NCI-H2107 (cell line): ENCODE data around the gene IGSF23.

ENCODE experiments used
- DNase-seq: peaks from one replicate; lab custom pipeline; 2025; lab: John Stamatoyannopoulos, UW

Gene IGSF23

DNA sequence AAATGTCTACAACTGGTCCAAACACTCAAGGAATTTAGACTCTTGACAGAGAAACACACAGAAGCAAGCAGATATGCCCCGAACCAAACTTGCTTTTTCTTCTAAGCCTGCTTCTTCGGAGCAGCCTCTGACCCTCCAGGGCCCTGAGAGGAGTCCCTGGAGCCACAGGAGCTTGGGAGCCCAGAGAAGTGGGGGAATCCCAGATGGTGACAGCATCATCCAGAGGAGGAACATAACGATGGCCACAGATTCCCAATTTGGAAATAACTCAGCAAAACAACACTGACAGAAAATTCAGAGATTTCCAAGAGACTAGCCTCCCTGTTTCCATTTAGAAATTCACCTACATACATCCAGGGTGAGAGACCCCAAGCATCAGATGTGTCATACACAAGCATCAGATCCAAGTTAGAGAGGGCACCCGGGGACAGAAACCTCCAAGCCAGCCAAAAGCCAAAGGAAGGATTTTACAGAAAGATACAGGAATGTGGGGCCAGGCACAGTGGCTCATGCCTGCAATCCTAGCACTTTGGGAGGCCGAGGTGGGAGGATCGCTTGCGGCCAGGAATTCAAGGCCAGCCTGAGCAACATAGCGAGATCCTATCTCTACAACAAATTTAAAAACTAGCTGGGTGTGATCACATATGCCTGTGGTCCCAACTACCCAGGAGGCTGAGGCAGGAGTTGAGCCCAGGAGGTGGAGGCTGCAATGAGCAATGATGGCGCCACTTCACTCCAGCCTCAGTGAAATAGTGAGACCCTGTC is 28.3 kb downstream of the IGSF23 start:
- DNase-seq = no peak

DNA sequence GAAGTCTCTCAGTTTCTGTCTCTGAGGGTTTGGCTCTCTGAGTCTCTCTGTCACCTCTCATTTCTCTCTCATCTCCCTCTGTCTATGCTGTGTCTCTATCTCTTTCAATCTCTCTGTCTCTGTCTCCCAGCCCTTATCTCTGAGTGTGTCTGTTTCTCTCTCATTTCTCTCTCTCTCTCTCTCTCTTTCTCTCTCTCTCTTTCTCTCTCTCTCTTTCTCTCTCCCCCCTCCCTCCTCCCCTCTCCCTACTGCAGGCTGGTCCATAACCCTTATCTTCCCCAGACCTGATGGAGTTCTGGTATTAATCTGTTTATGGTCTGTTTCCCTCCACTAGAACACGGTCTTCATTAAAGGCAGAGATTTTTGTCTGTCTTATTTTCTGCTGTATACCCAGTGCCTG is 29.0 kb downstream of the IGSF23 start:
- no peak for DNase-seq

DNA sequence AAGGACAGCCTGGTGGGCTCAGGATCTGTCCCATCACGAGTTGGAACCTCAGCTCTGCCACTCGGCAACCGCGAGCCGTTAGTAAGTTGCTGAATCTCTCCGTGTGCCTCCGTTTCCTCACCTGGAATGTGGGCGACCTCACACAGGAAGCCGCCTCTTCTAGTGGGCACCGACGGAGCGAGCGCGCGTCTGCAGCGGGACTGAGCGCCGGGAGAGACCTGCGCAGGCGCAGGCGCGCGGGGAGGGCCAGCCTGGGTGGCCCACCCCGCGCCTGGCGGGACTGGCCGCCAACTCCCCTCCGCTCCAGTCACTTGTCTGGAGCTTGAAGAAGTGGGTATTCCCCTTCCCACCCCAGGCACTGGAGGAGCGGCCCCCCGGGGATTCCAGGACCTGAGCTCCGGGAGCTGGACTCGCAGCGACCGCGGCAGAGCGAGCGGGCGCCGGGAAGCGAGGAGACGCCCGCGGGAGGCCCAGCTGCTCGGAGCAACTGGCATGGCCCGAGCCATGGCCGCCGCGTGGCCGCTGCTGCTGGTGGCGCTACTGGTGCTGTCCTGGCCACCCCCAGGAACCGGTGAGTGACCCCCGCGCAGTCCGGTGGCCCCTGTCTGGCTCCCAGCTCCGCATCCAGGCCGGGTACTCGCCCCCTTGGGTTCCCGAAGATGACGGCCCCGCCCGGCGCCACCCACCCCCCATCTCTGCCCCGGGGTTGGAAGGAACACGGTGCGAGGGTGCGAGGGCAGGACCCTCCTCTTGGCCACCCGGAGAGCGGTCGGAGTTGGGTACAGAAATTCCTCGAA is 30.4 kb downstream of the IGSF23 start, which contains the start of gene PVR:
PVR (plus strand) TSS at position 306 of the 797 bp plus-strand sequence; CDS start at position 493, 187 bp downstream.
- no peak for DNase-seq

DNA sequence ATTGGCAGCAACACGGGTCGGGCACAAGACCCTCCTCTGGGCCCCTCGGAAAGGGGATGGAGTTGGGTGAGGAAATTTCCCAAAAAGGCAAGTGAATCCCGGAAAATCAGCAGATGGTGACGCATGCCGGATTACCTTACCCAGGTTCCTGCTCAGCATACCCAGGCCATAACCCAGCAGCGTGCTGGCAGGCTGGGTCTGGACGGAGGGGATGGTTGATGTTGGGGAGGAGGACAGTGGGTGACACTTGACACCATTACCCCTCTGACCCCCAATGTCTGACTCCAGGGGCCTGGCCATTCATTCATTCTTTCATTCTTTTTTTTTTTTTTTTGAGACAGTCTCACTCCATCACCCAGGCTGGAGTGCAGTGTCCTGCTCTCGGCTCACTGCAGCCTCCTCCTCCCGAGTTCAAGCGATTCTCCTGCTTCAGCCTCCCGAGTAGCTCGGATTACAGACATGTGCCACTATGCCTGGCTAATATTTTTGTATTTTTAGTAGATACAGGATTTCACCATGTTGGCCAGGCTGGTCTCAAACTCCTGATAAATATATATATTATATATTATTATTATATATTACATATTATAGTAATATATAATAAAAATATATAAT is 31.1 kb downstream of the IGSF23 start:
- no peak for DNase-seq

DNA sequence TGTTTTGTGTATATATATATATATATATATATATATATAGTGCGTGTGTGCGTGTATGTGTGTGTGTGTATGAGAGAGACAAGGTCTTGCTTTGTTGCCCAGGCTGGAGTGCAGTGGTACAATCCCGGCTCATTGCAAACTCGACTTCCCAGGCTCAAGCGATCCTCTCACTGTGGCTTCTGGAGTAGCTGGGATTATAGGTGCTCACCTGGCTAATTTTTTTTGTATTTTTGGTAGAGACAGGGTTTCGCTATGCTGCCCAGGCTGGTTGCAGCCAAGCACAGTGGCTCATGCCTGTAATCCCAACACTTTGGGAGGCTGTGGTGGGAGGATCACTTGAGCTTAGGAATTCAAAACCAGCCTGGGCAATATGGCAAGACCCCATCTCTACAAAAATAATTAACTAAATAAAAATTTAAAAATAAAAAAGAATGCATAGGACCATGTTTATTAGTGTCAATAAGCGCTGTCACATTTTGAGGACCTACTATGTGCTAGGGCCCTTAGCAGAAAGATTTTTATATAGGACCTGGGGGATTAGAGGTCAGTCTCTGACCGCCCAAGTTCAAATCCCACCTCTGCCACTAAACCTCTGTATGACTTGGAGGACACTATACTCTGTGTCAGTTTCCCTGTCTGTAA is 32.2 kb downstream of the IGSF23 start:
- no peak for DNase-seq

DNA sequence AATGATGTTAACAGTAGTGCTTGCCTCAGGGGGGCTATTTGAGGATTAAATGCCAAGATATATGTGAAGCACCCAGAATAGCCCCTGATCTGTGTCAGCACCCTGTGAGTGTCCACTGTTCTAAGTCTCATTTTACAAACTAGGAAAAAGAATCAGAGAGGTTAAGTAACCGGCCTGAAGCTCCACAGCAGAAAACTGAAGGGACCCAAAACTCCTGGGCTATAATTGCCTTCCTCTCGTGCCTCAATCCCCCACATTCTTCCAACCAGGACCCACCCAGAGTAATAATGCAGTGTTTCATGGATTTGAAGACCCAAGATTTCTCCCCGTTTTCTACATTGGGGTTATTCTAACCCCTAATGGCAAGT is 32.7 kb downstream of the IGSF23 start:
- no peak for DNase-seq

DNA sequence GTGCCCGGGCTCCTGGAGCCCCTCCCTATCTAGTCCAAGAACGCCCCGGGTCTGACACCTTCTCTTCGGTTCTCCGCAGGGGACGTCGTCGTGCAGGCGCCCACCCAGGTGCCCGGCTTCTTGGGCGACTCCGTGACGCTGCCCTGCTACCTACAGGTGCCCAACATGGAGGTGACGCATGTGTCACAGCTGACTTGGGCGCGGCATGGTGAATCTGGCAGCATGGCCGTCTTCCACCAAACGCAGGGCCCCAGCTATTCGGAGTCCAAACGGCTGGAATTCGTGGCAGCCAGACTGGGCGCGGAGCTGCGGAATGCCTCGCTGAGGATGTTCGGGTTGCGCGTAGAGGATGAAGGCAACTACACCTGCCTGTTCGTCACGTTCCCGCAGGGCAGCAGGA is 33.8 kb downstream of the IGSF23 start:
- DNase-seq = no peak

DNA sequence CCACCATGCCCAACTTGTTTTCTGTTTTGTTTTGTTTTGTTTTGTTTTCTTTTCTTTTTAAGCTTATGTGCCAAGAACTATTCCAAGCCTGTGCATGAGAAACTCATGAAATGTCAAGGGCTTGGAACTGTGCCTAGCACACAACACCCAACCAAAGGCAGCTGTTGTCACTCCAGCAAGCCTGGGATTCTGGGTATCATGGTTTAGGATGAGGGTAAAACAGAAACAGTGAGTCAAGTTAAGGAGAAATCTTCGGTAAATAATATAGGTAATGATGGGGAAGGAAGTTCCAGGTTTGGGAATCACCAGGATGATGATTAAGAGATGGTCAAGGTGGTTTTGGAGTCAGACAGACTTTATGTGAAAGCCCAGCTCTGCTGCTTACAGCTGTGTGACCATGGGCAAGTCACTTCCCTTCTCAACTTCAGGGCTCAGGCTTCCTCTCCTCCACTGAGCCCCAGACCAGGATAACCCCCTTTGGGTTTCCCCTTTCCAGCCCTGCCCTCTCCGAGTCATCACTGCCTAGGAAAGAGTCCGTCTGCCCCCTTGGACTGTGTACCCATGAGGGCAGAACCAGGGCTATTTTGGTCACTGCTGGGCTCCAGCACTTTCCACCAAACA is 35.4 kb downstream of the IGSF23 start:
- DNase-seq = no peak

DNA sequence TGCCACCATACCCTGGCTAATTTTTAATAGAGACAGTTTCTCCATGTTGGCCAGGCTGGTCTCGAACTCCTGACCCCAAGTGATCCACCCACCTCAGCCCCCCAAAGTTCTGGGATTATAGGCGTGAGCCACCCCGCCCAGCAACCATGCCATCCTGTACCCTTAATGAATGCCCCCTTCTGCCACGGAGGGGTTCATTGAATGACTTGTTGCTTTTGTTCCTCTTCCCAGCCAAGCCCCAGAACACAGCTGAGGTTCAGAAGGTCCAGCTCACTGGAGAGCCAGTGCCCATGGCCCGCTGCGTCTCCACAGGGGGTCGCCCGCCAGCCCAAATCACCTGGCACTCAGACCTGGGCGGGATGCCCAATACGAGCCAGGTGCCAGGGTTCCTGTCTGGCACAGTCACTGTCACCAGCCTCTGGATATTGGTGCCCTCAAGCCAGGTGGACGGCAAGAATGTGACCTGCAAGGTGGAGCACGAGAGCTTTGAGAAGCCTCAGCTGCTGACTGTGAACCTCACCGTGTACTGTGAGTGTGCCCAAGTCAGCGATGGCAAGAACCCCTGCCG is 36.3 kb downstream of the IGSF23 start:
- no peak for DNase-seq

DNA sequence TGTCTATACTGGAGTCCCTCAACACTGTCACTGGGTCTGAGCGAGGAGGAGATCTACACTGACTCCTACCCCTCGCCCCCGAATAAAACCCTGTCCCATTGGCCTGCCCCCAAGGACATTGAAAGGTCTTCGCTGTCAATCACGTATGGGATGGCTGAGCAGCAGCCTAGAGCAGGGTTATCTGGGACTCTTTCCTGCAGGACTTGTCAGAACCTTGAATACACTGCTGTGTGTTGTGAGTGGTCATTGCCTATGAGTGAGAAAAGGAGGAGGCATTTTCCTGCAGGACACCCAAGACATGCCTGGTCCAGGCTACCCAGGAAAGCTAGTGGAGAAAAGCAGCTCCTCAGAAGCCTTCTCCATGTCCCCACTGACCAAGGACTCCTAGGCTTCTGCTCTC is 40.0 kb downstream of the IGSF23 start:
- DNase-seq = no peak

DNA sequence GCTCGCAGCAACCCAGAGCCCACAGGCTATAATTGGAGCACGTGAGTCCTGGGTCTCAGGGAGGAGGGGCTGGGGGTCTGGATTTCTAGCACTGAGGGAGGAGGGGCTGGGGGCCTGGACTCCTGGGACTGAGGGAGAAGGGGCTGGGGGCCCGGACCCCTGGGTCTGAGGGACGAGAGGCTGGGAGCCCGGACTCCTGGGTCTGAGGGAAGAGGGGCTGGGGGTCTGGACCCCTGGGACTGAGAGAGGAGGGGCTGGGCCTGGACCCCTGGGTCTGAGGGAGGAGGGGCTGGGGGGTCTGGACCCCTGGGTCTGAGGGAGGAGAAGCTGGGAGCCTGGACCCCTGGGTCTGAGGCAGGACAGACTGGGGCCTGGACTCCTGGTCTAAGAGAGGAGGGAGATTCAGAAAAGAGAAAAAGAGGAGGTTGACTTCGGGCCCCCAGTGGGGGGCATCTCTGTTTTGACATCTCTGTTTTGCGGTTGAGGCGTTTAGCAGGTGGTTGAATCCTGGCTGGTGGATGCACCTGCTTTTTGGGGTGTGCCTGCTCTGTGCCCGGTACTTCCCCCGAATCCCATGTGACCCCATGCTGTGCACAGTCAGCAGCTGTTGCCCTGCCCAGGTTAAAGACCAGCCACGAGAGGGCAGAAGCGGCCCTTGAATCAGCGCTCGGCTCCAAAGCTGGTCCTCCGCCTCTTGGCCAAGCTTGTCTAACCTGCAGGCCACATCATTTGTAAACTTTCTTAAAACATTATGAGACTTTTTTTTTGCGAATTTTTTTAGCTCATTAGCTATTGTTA is 40.8 kb downstream of the IGSF23 start:
- peak; percentile 65 for DNase-seq

DNA sequence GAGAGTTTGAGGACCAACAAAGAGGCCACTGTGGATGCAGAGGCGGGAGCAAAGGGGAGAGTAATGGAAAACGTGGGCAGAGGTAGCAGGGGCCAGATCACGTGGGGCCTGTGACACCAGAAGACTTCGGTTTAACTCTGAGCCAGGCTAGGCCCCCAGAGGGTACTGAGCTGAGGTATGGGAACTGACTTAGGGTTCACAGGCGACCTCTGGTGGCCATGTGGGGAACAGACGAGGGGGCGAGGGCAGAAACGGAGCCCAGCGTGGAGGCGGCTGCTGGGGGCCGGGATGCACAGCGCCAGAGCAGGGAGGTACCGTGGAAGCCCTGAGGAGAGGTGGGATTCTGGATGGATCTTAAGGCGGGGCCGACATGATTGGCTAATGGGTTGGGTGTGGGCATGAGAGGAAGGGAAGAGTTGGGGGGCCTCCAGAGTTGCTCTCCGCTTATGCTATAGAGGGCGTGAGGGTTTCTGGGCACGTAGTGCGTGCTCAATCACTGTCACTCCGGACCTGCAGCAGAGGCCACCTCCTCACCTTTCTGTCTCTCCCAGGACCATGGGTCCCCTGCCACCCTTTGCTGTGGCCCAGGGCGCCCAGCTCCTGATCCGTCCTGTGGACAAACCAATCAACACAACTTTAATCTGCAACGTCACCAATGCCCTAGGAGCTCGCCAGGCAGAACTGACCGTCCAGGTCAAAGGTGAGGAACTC is 44.0 kb downstream of the IGSF23 start:
- no peak for DNase-seq

DNA sequence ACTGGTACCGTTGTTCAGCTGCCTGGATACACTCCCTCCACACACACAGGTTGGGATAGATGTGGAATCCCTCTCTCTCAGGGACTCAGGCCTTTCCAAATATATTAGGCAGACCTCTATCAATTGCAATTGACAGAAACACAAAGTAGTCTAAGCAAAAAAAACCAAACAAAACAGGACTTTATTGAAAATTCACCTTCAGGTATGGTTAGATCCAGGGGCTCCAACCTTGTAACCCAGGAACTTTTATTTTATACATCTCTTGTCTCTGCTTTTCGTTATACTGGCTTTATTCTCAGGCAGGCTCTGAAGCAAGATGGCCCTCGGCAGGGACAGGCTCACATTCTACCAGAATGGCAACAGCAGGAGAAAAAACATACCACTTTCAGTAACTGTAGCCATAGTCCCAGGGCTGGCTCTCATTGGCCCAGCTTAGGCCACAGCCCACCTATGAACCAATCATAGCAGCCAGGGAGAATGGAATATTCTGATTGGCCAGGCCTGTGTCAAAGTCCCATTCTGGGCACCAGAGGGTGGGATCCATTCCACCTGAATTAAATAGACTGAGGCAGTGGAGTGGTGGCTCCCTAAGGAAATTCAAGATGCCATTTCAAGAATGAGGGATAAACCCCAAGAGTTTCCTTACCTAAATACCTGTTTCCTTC is 44.8 kb downstream of the IGSF23 start:
- DNase-seq = no peak

DNA sequence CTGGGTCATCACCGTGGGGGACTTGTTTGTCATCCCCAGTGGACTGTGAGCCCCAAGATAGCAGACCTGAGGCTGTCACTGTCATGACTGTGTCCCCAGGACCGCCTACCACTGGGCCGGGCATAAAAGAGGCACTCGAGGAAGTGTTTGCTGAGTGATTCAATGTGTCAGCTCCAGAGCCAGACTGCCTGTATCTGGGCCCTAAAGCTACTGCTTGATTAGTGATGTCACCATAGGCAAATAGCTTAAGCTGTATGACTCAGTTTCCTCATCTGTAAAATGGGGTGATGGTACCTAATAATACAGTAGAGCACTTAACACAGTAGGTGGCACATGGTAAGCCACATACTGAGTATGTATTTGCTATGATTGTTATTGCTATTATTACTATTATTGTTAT is 46.7 kb downstream of the IGSF23 start:
- DNase-seq = no peak

DNA sequence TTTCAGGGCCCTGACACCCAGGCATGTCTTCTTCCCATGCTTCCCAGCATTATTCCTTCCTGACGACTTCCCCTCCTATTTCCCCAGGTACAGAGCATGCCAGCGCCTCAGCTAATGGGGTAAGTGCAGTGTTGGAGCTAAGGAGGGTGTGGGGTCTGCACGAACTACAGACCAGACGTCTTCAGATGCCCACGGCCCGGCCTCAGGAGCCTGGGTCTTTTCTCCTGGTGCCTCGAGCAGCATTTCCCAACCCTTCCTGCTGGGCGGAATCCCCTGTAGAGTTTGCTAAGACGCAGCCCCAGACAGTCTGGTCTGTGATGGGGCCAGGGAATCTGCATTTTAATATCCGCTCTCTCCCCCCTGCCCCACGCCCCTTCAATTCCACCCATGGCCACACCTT is 47.8 kb downstream of the IGSF23 start:
- no peak for DNase-seq

DNA sequence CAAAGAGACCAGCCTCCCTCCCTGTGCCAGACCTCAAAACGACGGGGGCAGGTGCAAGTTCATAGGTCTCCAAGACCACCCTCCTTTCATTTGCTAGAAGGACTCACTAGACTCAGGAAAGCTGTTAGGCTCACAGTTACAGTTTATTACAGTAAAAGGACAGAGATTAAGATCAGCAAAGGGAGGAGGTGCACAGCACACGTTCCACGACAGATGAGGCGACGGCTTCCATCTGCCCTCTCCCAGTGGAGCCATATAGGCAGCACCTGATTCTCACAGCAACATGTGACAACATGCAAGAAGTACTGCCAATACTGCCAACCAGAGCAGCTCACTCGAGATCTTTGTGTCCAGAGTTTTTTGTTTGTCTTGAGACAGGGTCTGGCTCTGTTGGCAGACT is 48.5 kb downstream of the IGSF23 start:
- no peak for DNase-seq

DNA sequence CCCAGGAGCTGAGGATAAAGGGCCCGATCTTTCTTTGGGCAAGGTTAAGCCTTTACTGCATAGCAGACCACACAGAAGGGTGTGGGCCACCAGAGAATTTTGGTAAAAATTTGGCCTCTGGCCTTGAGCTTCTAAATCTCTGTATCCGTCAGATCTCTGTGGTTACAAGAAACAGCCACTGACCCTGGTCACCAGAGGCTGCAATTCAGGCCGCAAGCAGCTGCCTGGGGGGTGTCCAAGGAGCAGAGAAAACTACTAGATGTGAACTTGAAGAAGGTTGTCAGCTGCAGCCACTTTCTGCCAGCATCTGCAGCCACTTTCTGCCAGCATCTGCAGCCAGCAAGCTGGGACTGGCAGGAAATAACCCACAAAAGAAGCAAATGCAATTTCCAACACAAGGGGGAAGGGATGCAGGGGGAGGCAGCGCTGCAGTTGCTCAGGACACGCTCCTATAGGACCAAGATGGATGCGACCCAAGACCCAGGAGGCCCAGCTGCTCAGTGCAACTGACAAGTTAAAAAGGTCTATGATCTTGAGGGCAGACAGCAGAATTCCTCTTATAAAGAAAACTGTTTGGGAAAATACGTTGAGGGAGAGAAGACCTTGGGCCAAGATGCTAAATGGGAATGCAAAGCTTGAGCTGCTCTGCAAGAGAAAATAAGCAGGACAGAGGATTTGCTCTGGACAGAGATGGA is 49.5 kb downstream of the IGSF23 start:
- DNase-seq = no peak

DNA sequence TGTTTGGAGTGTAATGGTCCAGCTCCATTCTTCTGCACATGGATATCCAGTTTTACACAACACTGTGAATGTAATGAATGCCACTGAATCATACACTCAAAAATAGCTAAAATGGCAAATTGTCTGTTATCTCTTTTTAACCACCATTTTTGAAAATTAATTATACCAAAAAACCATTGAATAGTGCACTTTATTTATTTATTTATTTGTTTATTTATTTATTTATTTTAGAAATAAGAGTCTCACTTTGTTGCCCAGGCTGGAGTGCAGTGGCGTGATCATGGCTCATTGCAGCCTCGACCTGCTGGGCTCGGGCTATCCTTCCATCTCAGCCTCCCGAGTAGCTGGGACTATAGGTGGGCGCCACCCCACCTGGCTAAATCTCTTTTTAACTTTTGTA is 50.6 kb downstream of the IGSF23 start:
- DNase-seq = no peak

DNA sequence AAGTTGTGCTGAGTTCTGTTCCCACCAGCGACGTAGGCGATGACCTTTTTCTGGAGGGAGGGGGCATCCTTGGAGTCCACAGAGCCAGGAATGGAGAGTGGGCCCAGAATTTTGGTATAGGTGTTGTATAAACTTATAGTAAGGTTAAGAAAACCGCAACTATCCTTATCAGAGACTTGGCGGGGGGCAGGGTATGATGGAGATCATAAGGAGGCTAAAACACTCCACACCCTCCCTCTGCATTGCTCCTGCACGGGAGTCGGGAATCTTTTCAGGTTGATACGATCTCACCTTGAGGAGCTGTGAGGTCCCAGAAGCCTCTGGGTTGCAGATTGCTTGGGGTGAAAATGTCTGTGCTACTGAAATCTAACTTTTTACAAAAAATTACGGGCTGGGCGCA is 51.6 kb downstream of the IGSF23 start:
- DNase-seq = no peak
